A549 (cell line): ENCODE data around the gene NCEH1. TPM values are rescaled to one million over a fixed set of nuclear protein-coding genes. Genes with fewer than 3 reads are reported as not detected.

ENCODE experiments used
- ATAC-seq, 2 experiments: fragments of 200-7000 bp in 1 of 2; fragments of >200 bp in 1 of 2; cut with Nextera tagmentation in 1 of 2; cut with Tn5 transposase in 1 of 2; 3 replicates each; pipeline versions ENCODE4 v1.8.0 to v1.9.1; 2018 to 2020; ENCODE audit warnings: mild to moderate bottlenecking in 1 of 2, moderate library complexity in 1 of 2
- CTCF ChIA-PET: fragments of 300-600 bp; sonication (Branson Sonifier 250); formaldehyde crosslinking; extraction: SDS; loops from one replicate; lab custom pipeline; 2021; ENCODE audit warnings: antibody characterized with exemption, inconsistent platforms; lab: Yijun Ruan, JAX
- POLR2A ChIA-PET: fragments of 350-600 bp; formaldehyde crosslinking; extraction: SDS; loops from one replicate; lab custom pipeline; 2021; ENCODE audit warnings: antibody characterized with exemption, inconsistent platforms; lab: Yijun Ruan, JAX
- DNase-seq, 2 experiments: peaks; one replicate each; pipeline versions ENCODE4 v3.0.0 to v3.0.0-alpha.2; 2011 to 2016; ENCODE audit warnings: low read depth in 1 of 2, low spot score in 1 of 2
- FAIRE-seq: peaks from 2 replicates; lab custom pipeline; 2011; peaks lifted over from hg19 to GRCh38; lab: Jason Lieb, UNC
- H3K27ac ChIP-seq, 2 experiments: fragments of >200 bp; sonication (Bioruptor Twin); formaldehyde crosslinking; 3 replicates each; pipeline ENCODE4 v1.5.1; 2016 to 2017
- H3K4me1 ChIP-seq: fragments of >200 bp; sonication (Bioruptor Twin); formaldehyde crosslinking; 3 replicates; pipeline ENCODE4 v1.6.1; 2016
- H3K4me2 ChIP-seq: fragments of >200 bp; sonication (Bioruptor Twin); formaldehyde crosslinking; 3 replicates; pipeline ENCODE4 v1.6.1; 2016
- H3K4me3 ChIP-seq: fragments of >200 bp; sonication (Bioruptor Twin); formaldehyde crosslinking; 3 replicates; pipeline ENCODE4 v1.5.1; 2016
- H3K9me3 ChIP-seq: fragments of >200 bp; sonication (Bioruptor Twin); formaldehyde crosslinking; 3 replicates; pipeline ENCODE4 v1.6.1; 2016
- BHLHE40 ChIP-seq: IDR thresholded peaks from 2 replicates; pipeline ENCODE4 v1.6.1; 2012; ENCODE audit warnings: low read depth, low read length, inconsistent platforms
- CEBPB ChIP-seq, 2 experiments: fragments of >200 bp in 1 of 2; sonication (Bioruptor Twin) in 1 of 2; formaldehyde crosslinking in 1 of 2; IDR thresholded peaks; 2 replicates each; pipeline ENCODE4 v1.6.1; 2012 to 2016
- CTCF ChIP-seq: fragments of >200 bp; sonication (Bioruptor Twin); formaldehyde crosslinking; IDR thresholded peaks from 3 replicates; pipeline ENCODE4 v1.5.1; 2016
- E2F6 ChIP-seq: IDR thresholded peaks from 2 replicates; pipeline ENCODE4 v1.6.1; 2012; ENCODE audit warnings: low read depth, borderline replicate concordance
- HES2 ChIP-seq: fragments of >200 bp; sonication (Bioruptor Twin); formaldehyde crosslinking; IDR thresholded peaks from 2 replicates; pipeline ENCODE4 v1.6.1; 2016
- HEYL ChIP-seq: fragments of 250-450 bp; sonication (Bioruptor Pico); IDR thresholded peaks from 2 replicates; pipeline ENCODE4 v1.8.0; 2021; ENCODE audit warnings: mild to moderate bottlenecking, moderate library complexity
- HOXB13 ChIP-seq: fragments of 250-450 bp; sonication (Bioruptor Pico); IDR thresholded peaks from 2 replicates; pipeline ENCODE4 v1.5.0; 2020; ENCODE audit warnings: low read depth, mild to moderate bottlenecking, moderate library complexity
- KDM1A ChIP-seq: fragments of 200-600 bp; sonication (generic); IDR thresholded peaks from 2 replicates; pipeline ENCODE4 v1.6.1; 2016; ENCODE audit warnings: low read depth, mild to moderate bottlenecking
- MYC ChIP-seq: IDR thresholded peaks from 2 replicates; pipeline ENCODE4 v1.6.1; 2012; ENCODE audit warnings: mild to moderate bottlenecking, inconsistent platforms, low read length, improper control_type of control experiment, borderline replicate concordance
- NFE2L2 ChIP-seq: fragments of 150-350 bp; conservative IDR thresholded peaks from 2 replicates; pipeline ENCODE4 v1.6.1; 2014; ENCODE audit warnings: low read length
- POLR2AphosphoS2 ChIP-seq: conservative IDR thresholded peaks from 2 replicates; pipeline ENCODE4 v1.6.1; 2012; ENCODE audit warnings: low read length, improper control_type of control experiment, inconsistent platforms
- RAD21 ChIP-seq, 2 experiments: fragments of >200 bp in 1 of 2; sonication (Bioruptor Twin) in 1 of 2; formaldehyde crosslinking in 1 of 2; IDR thresholded peaks in 1 of 2; conservative IDR thresholded peaks in 1 of 2; 2 replicates in 1 of 2; 3 replicates in 1 of 2; pipeline ENCODE4 v1.6.1; 2012 to 2018; ENCODE audit warnings: inconsistent platforms in 1 of 2
- RFX5 ChIP-seq: fragments of 450-650 bp; IDR thresholded peaks from 2 replicates; pipeline ENCODE4 v1.7.1; 2014; ENCODE audit warnings: antibody characterized with exemption, mild to moderate bottlenecking, moderate library complexity
- TP53 ChIP-seq: fragments of 250-450 bp; sonication (Bioruptor Pico); IDR thresholded peaks from 2 replicates; pipeline ENCODE4 v1.5.0; 2021; ENCODE audit warnings: mild to moderate bottlenecking, moderate library complexity
- ZFP36 ChIP-seq: fragments of 450-650 bp; IDR thresholded peaks from 2 replicates; pipeline ENCODE4 v1.6.1; 2014; ENCODE audit warnings: borderline replicate concordance; ENCODE audit not compliant: partially characterized antibody
- ZSCAN20 ChIP-seq: fragments of 250-450 bp; sonication (Bioruptor Pico); IDR thresholded peaks from 2 replicates; pipeline ENCODE4 v1.8.0; 2022; ENCODE audit warnings: mild to moderate bottlenecking, moderate library complexity
- WGBS: methylation state at CpG from one replicate; pipeline ENCODE4 v1.1.6; 2017; ENCODE audit errors: missing lambda C conversion rate; 5-methylcytosine and 5-hydroxymethylcytosine counted together
- polyA plus RNA-seq, 4 experiments: library from polyadenylated mRNA; depleted of rRNA in 3 of 4; stranded (reverse); fragments of >200 nt; fragmentation: RNase III in 1 of 4; extraction: RNeasy Plus Mini Kit Qiagen cat#74134 plus additional on column Dnase treatment in 1 of 4; gene quantifications; 2 replicates in 3 of 4; 3 replicates in 1 of 4; pipeline ENCODE4 v1.2.3, GENCODE V29; 2011 to 2017
- TF ChIP-seq, protein P1 (sequence below): fragments of 150-350 bp; IDR thresholded peaks from 2 replicates; pipeline ENCODE4 v1.6.1; 2014; ENCODE audit warnings: low read depth, mild to moderate bottlenecking, low read length

The NCEH1 gene
- polyA plus RNA-seq, 2 of the 4 experiments (the other 2 are of a cell fraction) = 21.4 to 33.2 TPM

- TF ChIP-seq HOXB13 (CRISPR knock-in tag) (peak; percentile 10; the same call in 1 of the 2 replicates), HEYL (CRISPR knock-in tag) (no peak; the same call in 1 of the 2 replicates), CTCF (no peak), NFE2L2 (no peak), RAD21 (conservative IDR thresholded peaks at IDR 0.05 in 1 of 2, IDR thresholded peaks at IDR 0.05 in 1 of 2) (peak in 1 of 2 experiments; percentile 23; a peak in 2 of 5 replicates), BHLHE40 (no peak), RFX5 (no peak), TP53 (CRISPR knock-in tag) (0 out of 2 replicates have a peak, but pooled peaks have one; percentile 27), POLR2AphosphoS2 (no peak)
Measured at GRCh38 chr3:172749230-172749965, 38.5 kb upstream of the NCEH1 start (continued).

GRCh38 chr3:172746475-172746874 is 35.6 kb upstream of the NCEH1 start:
- ATAC-seq (no peak), DNase-seq (no peak), FAIRE-seq (no peak)
- peak overlapping the region; percentile 40 for H3K4me2 ChIP-seq
- TF ChIP-seq CEBPB (IDR thresholded peaks at IDR 0.05) (peak in 1 of 2 experiments; percentile 54; a peak in 1 of 4 replicates), KDM1A (no peak)
- peak overlapping the region; percentile 75 to 91; a peak in 5 of 6 replicates for H3K27ac ChIP-seq
- no peak overlapping the region for H3K4me3 ChIP-seq
- H3K9me3 ChIP-seq = no peaks in the 10 kb centered on the region
- 76% methylated on average over 2 of the region's 2 CpGs for WGBS
- peaks cover 31% of the 10 kb centered on the region for H3K4me1 ChIP-seq
- ChIA-PET CTCF (interaction anchor here (0.6 to 9.1 kb wide), 2 partner anchors 15 to 35 kb away, joined by 3 to 83 read pairs; partner anchors contain the start of gene NCEH1), POLR2A (no interaction called here)

GRCh38 chr3:172739462-172739861 is 28.6 kb upstream of the NCEH1 start:
- no peak overlapping the region for H3K4me2 ChIP-seq
- ChIA-PET CTCF (interaction anchor here (0.9 to 1.3 kb wide), 3 partner anchors 9 to 29 kb away, joined by 3 to 4 read pairs (median 4); partner anchors contain the start of genes ECT2 and NCEH1), POLR2A (no interaction called here)
- no peak overlapping the region for H3K4me3 ChIP-seq
- TF ChIP-seq E2F6 = no peak
- no peak for TF ChIP-seq HES2
- TF ChIP-seq ZFP36 = no peak
- no peak for TF ChIP-seq ZSCAN20 (CRISPR knock-in tag)
- TF ChIP-seq, protein P1, sequence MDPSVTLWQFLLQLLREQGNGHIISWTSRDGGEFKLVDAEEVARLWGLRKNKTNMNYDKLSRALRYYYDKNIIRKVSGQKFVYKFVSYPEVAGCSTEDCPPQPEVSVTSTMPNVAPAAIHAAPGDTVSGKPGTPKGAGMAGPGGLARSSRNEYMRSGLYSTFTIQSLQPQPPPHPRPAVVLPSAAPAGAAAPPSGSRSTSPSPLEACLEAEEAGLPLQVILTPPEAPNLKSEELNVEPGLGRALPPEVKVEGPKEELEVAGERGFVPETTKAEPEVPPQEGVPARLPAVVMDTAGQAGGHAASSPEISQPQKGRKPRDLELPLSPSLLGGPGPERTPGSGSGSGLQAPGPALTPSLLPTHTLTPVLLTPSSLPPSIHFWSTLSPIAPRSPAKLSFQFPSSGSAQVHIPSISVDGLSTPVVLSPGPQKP = no peak
- TF ChIP-seq MYC = no peak
- no peaks in the 10 kb centered on the region for H3K4me1 ChIP-seq
- WGBS = 39% methylated on average over 1 of the region's 1 CpG
- no peak overlapping the region for H3K27ac ChIP-seq
- no peak for DNase-seq
- H3K9me3 ChIP-seq = no peaks in the 10 kb centered on the region
- FAIRE-seq = no peak
- no peak for ATAC-seq
